Stomach (tissue), 9 donors: ENCODE results near the gene BAG3. TPM values are rescaled to one million over a fixed set of nuclear protein-coding genes. Genes with fewer than 3 reads are reported as not detected.
"Not testable (repeated sequence)": the region's sequence is repeated elsewhere in the genome, so short reads cannot be mapped to it uniquely, and the experiment has no call there.

Experiments
- DNase-seq, 2 donors: peaks; one replicate each; pipeline versions ENCODE4 v3.0.0 to v3.0.0-alpha.2; 2013 to 2019
- H3K27ac ChIP-seq, 5 donors: fragments of 200-600 bp in 4 of 5; sonication (generic) in 4 of 5; one replicate each; pipeline ENCODE4 v1.5.1; 2013 to 2019; ENCODE audit warnings: mild to moderate bottlenecking in 1 of 5, moderate library complexity in 1 of 5
- H3K27me3 ChIP-seq, 3 donors: fragments of 200-600 bp; sonication (generic); one replicate each; pipeline ENCODE4 v1.5.1; 2017 to 2019; ENCODE audit warnings: mixed run types in 1 of 3
- H3K36me3 ChIP-seq, 4 donors: fragments of 200-600 bp; sonication (generic); 1 replicate in 3 of 4; 2 replicates in 1 of 4; pipeline ENCODE4 v1.5.1; 2016 to 2019
- H3K4me1 ChIP-seq, 4 donors: fragments of 200-600 bp; sonication (generic); one replicate each; pipeline ENCODE4 v1.5.1; 2016 to 2019
- H3K4me3 ChIP-seq, 4 donors: fragments of 200-600 bp; sonication (generic) in 3 of 4; one replicate each; pipeline ENCODE4 v1.5.1; 2016 to 2019; ENCODE audit warnings: mild to moderate bottlenecking in 1 of 4
- H3K9me3 ChIP-seq, 4 donors: fragments of 200-600 bp; sonication (generic); one replicate each; pipeline ENCODE4 v1.5.1; 2016 to 2019
- EP300 ChIP-seq: sonication (generic); formaldehyde crosslinking; IDR thresholded peaks from one replicate; pipeline ENCODE4 v1.6.1; 2017; ENCODE audit warnings: antibody characterized with exemption
- POLR2A ChIP-seq, 4 donors: fragments of 450-650 bp; IDR thresholded peaks; one replicate each; pipeline ENCODE4 v1.6.1; 2016; ENCODE audit warnings: antibody characterized with exemption in 4 of 4, control low read depth in 2 of 4, mild to moderate bottlenecking in 1 of 4, moderate library complexity in 1 of 4
- POLR2AphosphoS5 ChIP-seq, 3 donors: sonication (generic); formaldehyde crosslinking; IDR thresholded peaks; one replicate each; pipeline ENCODE4 v1.6.1; 2016; ENCODE audit warnings: antibody characterized with exemption in 3 of 3
- WGBS, 5 donors: extraction: QIAGEN DNeasy Blood & Tissue Kit in 3 of 5; methylation state at CpG; one replicate each; pipeline versions ENCODE4 v1.1.5 to v1.1.7; 2013 to 2018; 5-methylcytosine and 5-hydroxymethylcytosine counted together
- intact Hi-C: fragments of 100-400 bp; cut with DNase I; formaldehyde crosslinking; loops from one replicate; pipeline ENCODE4 v1.15.1; 2023; ENCODE audit warnings: low total_unique reads
- polyA plus RNA-seq, 3 donors: library from polyadenylated mRNA; stranded (reverse); fragments of 200-250 nt; gene quantifications; one replicate each; pipeline ENCODE4 v1.2.3, GENCODE V29; 2013
- total RNA-seq, 5 donors: library from RNA; depleted of rRNA; stranded (reverse); fragments of >200 nt; gene quantifications; one replicate each; pipeline versions ENCODE4 v1.1.0 to v1.2.3, GENCODE V29; 2014 to 2016
- TF ChIP-seq, protein P1 (sequence below), 7 experiments: fragments of 450-650 bp in 4 of 7; fragments of 200-600 bp in 3 of 7; sonication (generic) in 3 of 7; IDR thresholded peaks; one replicate each; pipeline ENCODE4 v1.5.1; 2016 to 2019; ENCODE audit warnings: antibody characterized with exemption in 7 of 7, control low read depth in 2 of 7, mild to moderate bottlenecking in 1 of 7
- donor health status: healthy with polysubstance abuse.
- donor health status: Bipolar disorder and iron deficiency.
- donor health status: healthy.

The BAG3 gene
- total and polyA plus RNA-seq, 8 donors, result 8.4 to 113 (median 27.3) TPM

DNA sequence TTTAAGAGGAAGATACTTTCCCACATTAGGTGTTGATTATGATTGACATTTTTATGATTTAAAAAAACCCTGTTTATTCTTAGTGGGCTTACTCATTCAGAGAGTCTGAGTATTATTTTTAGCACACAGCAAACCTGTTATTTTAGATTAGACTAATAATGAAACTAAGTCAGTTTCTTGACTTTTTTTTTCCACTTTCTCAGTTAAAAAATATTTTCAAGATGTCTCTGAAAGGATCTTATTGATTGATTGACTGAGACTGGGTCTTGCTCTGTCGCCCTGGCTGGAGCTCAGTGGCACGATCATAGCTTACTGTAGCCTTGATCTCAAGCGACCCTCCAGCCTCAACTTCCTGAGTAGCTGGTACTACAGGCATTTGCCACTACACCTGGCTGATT, 54.3 kb downstream of the BAG3 start:
- Histone ChIP-seq H3K4me1 (peaks cover 0 to 4% (median 0%) of the 10 kb centered on the region in 4 donors), H3K9me3 (peaks cover 0 to 6% (median 0%) of the 10 kb centered on the region in 4 donors), H3K27ac (peak overlapping the region in 1 of 5 donors; percentile 7), H3K4me3 (no peak overlapping the region), H3K36me3 (no peaks in the 10 kb centered on the region), H3K27me3 (no peaks in the 10 kb centered on the region)
- DNase-seq, result no peak
- 83 to 98% (median 86%) methylated on average over 3 of the region's 3 CpGs for WGBS, 5 donors
- TF ChIP-seq EP300 (no peak), POLR2AphosphoS5 (IDR thresholded peaks at IDR 0.05) (no peak), POLR2A (IDR thresholded peaks at IDR 0.05) (no peak)
- TF ChIP-seq, protein P1, sequence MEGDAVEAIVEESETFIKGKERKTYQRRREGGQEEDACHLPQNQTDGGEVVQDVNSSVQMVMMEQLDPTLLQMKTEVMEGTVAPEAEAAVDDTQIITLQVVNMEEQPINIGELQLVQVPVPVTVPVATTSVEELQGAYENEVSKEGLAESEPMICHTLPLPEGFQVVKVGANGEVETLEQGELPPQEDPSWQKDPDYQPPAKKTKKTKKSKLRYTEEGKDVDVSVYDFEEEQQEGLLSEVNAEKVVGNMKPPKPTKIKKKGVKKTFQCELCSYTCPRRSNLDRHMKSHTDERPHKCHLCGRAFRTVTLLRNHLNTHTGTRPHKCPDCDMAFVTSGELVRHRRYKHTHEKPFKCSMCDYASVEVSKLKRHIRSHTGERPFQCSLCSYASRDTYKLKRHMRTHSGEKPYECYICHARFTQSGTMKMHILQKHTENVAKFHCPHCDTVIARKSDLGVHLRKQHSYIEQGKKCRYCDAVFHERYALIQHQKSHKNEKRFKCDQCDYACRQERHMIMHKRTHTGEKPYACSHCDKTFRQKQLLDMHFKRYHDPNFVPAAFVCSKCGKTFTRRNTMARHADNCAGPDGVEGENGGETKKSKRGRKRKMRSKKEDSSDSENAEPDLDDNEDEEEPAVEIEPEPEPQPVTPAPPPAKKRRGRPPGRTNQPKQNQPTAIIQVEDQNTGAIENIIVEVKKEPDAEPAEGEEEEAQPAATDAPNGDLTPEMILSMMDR (IDR thresholded peaks at IDR 0.05), result no peak
- intact Hi-C loops, result no loop called here

DNA sequence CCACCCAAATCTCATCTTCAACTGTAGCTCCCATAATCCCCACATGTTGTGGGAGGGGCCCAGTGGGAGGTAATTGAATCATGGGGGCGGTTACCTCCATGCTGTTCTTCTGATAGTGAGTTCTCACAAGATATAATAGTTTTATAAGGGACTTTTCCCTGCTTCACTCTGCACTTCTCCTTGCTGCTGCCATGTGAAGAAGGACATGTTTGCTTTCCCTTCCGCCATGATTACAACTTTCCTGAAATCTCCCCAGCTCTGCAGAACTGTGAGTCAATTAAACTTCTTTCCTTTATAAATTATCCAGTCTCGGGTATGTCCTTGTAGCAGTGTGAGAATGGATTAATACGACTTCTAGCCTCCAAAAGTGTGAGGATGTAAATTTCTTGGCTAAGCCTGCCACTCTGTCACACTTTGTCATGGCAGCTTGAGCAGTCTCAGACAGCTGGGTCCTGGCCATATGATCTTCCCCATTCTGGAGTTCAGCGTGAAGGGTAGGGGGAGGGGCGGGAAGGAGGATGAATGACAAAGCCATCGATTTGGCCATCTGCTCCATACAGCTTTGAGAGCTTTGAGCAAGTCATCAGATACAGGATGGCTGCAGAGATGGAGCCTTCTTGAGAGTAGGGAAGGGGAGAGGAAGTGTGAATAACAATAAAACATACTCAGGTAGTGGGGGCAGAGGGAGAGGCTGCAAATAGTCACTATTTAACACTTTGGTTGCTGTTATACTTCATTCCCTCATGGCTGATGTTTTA, 55.5 kb downstream of the BAG3 start:
- no peak for TF ChIP-seq POLR2AphosphoS5 (IDR thresholded peaks at IDR 0.05)
- no peak for TF ChIP-seq EP300
- no peak for TF ChIP-seq POLR2A (IDR thresholded peaks at IDR 0.05)
- TF ChIP-seq, protein P1 (IDR thresholded peaks at IDR 0.05), result no peak
- Histone ChIP-seq H3K9me3 (peaks cover 0 to 6% (median 0%) of the 10 kb centered on the region in 4 donors), H3K27ac (no peak overlapping the region), H3K27me3 (no peaks in the 10 kb centered on the region), H3K36me3 (no peaks in the 10 kb centered on the region), H3K4me1 (peaks cover 0 to 4% (median 0%) of the 10 kb centered on the region in 4 donors), H3K4me3 (no peak overlapping the region)
- no peak for DNase-seq
- intact Hi-C loops, result no loop called here
- WGBS, 5 donors, result 74 to 81% (median 76%) methylated on average over 7 of the region's 7 CpGs

DNA sequence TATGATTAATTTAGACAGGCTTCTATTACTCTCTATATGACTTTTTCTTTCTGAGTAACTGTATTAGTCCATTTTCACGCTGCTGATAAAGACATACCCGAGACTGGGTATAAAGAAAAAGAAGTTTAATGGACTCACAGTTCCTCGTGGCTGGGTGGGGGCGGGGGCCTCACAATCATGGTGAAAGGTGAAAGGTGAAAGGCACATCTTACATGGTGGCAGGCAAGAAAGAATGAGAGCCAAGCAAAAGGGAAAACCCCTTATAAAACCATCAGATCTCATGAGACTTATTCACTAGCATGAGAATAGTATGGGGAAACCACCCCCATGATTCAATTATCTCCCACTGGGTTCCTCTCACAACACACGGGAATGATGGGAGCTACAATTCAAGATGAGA, 56.2 kb downstream of the BAG3 start:
- H3K9me3 ChIP-seq, H3K27me3 ChIP-seq, H3K4me3 ChIP-seq, H3K36me3 ChIP-seq, H3K4me1 ChIP-seq, DNase-seq, intact Hi-C loops, H3K27ac ChIP-seq: not testable (repeated sequence)
- 71 to 81% (median 78%) methylated on average over 5 of the region's 5 CpGs for WGBS, 5 donors

DNA sequence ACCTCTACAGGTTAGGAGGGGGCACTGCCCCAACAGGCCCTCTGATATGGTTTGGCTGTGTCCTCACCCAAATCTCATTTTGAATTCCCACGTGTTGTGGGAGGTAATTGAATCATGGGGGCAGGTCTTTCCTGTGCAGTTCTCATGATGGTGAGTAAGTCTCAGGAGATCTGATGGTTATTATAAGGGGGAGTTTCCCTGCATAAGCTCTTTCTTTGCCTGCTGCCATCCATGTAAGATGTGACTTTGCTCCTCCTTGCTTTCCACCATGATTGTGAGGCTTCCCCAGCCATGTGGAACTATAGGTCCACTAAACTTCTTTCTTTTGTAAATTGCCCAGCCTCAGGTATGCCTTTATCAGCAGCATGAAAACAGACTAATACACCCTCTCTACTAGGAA, 59.8 kb downstream of the BAG3 start:
- H3K27me3 ChIP-seq, H3K9me3 ChIP-seq, H3K27ac ChIP-seq, H3K4me1 ChIP-seq, DNase-seq, intact Hi-C loops, H3K36me3 ChIP-seq, H3K4me3 ChIP-seq: not testable (repeated sequence)
- 72 to 100% (median 83%) methylated on average over 1 of the region's 1 CpG for WGBS, 5 donors

DNA sequence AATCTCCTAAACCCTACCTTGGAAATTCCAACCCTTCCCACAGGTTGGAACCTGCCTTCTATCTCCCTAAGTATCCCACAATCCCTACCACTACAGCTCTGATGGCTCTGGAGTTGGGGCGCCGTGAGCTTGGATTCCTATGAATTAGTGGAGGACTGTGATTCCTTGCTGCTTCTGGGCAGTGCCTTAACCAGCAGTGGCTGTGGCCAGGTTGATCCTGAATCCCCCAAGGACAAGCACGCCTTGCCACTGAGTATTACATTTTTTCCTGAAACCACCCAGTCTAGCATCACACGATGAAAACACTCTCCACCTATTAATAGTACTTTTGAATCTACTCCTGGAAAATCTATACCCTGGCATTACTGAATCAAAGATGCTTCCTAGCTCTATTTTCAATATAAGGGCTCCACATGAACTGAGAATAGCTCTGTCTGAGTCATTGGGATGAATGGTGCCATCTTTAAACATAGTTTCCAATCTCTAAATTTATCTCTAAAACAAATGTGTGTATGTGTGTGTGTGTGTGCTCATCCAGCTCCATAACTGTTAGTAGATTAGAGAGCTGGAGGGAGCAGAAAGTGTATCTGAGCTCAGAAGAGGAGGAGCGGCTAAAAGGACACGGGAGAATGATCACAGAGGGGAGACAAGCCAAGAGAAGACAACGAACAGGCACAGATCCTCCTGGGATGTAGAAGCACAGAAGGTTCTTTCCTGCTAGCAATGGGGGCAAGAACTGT, 62.7 kb downstream of the BAG3 start:
- no peak for TF ChIP-seq EP300
- TF ChIP-seq POLR2A (IDR thresholded peaks at IDR 0.05), result no peak
- TF ChIP-seq, protein P1 (IDR thresholded peaks at IDR 0.05), result no peak
- TF ChIP-seq POLR2AphosphoS5 (IDR thresholded peaks at IDR 0.05), result no peak
- Histone ChIP-seq H3K27ac (no peak overlapping the region), H3K36me3 (no peaks in the 10 kb centered on the region), H3K9me3 (no peaks in the 10 kb centered on the region), H3K4me3 (no peak overlapping the region), H3K4me1 (peaks cover 0 to 7% (median 2%) of the 10 kb centered on the region in 4 donors), H3K27me3 (no peaks in the 10 kb centered on the region)
- WGBS, 5 donors, result 76 to 84% (median 79%) methylated on average over 7 of the region's 7 CpGs
- no peak for DNase-seq
- intact Hi-C loops, result no loop called here
